CD14-positive monocyte (primary cell): ENCODE results near the gene GCNT1. TPM values are rescaled to one million over a fixed set of nuclear protein-coding genes. Genes with fewer than 3 reads are reported as not detected.

Source experiments
- DNase-seq, 3 donors: peaks; one replicate each; pipeline ENCODE4 v3.0.0-alpha.2; 2011 to 2022
- H2AFZ ChIP-seq: 2 replicates; pipeline ENCODE4 v1.6.0; 2012; ENCODE audit warnings: mild to moderate bottlenecking, low read depth, low read length, inconsistent platforms; ENCODE audit not compliant: insufficient read depth, poor library complexity, severe bottlenecking
- H3K27ac ChIP-seq, 2 donors: 1 replicate in 1 of 2; 2 replicates in 1 of 2; pipeline ENCODE4 v1.5.1; 2012 to 2013; ENCODE audit warnings: low read length in 2 of 2, control low read depth in 1 of 2, inconsistent platforms in 1 of 2, low read depth in 1 of 2, mild to moderate bottlenecking in 1 of 2
- H3K27me3 ChIP-seq, 2 donors: one replicate each; pipeline versions ENCODE4 v1.6.0 to v1.6.1; 2011 to 2013; ENCODE audit warnings: low read length in 2 of 2; ENCODE audit not compliant: control insufficient read depth in 2 of 2, insufficient read depth in 2 of 2
- H3K36me3 ChIP-seq, 2 donors: replicated peaks in 1 of 2; 1 replicate in 1 of 2; 2 replicates in 1 of 2; pipeline versions ENCODE4 v1.5.1 to v1.6.1; 2012 to 2013; ENCODE audit warnings: low read length in 2 of 2, control low read depth in 1 of 2, inconsistent platforms in 1 of 2, mild to moderate bottlenecking in 1 of 2; ENCODE audit not compliant: insufficient read depth in 2 of 2, control insufficient read depth in 1 of 2
- H3K4me1 ChIP-seq, 2 donors: 1 replicate in 1 of 2; 2 replicates in 1 of 2; pipeline versions ENCODE4 v1.5.1 to v1.6.1; 2012 to 2013; ENCODE audit warnings: low read length in 2 of 2, control low read depth in 1 of 2, inconsistent platforms in 1 of 2, mild to moderate bottlenecking in 1 of 2, moderate library complexity in 1 of 2; ENCODE audit not compliant: insufficient read depth in 2 of 2, control insufficient read depth in 1 of 2
- H3K4me2 ChIP-seq: replicated peaks from 2 replicates; pipeline ENCODE3; 2012; ENCODE audit warnings: low read length, moderate library complexity, mild to moderate bottlenecking; ENCODE audit not compliant: poor library complexity, severe bottlenecking; ENCODE audit errors: extremely low read depth
- H3K4me3 ChIP-seq, 3 experiments: fragments of 200-600 bp in 1 of 3; sonication (generic) in 1 of 3; replicated peaks in 1 of 3; 1 replicate in 2 of 3; 2 replicates in 1 of 3; pipeline ENCODE4 v1.5.1; 2011 to 2013; ENCODE audit warnings: low read length in 3 of 3, mild to moderate bottlenecking in 3 of 3, control low read depth in 2 of 3, low read depth in 2 of 3, inconsistent platforms in 1 of 3, moderate library complexity in 1 of 3
- H3K79me2 ChIP-seq: 2 replicates; pipeline ENCODE4 v1.6.0; 2012; ENCODE audit warnings: mild to moderate bottlenecking, control low read depth, inconsistent platforms, low read length, moderate library complexity; ENCODE audit not compliant: insufficient read depth
- H3K9ac ChIP-seq: 2 replicates; pipeline ENCODE4 v1.6.0; 2017; ENCODE audit warnings: low read length, mild to moderate bottlenecking; ENCODE audit not compliant: insufficient read depth, poor library complexity, severe bottlenecking
- H3K9me3 ChIP-seq, 2 donors: replicated peaks in 1 of 2; 1 replicate in 1 of 2; 2 replicates in 1 of 2; pipeline versions ENCODE4 v1.5.1 to v1.6.1; 2012 to 2013; ENCODE audit warnings: low read length in 2 of 2, control low read depth in 1 of 2; ENCODE audit not compliant: control insufficient read depth in 1 of 2, insufficient read depth in 1 of 2
- H4K20me1 ChIP-seq: 2 replicates; pipeline ENCODE4 v1.6.0; 2012; ENCODE audit warnings: mild to moderate bottlenecking, low read length, control low read depth, moderate library complexity; ENCODE audit not compliant: insufficient read depth
- H3K27ac Mint-ChIP-seq, 7 donors: one replicate each; pipeline ENCODE4 v1.8.0; 2020; ENCODE audit warnings: mild to moderate bottlenecking in 7 of 7, mixed read lengths in 7 of 7, moderate library complexity in 6 of 7, inconsistent platforms in 2 of 7
- H3K27me3 Mint-ChIP-seq, 3 donors: one replicate each; pipeline ENCODE4 v1.8.0; 2021 to 2022; ENCODE audit warnings: low read depth in 3 of 3, mild to moderate bottlenecking in 3 of 3, mixed read lengths in 3 of 3, moderate library complexity in 3 of 3, inconsistent platforms in 1 of 3
- H3K36me3 Mint-ChIP-seq, 2 donors: one replicate each; pipeline ENCODE4 v1.8.0; 2020; ENCODE audit warnings: mixed read lengths in 2 of 2, inconsistent platforms in 1 of 2, mild to moderate bottlenecking in 1 of 2
- H3K4me1 Mint-ChIP-seq: one replicate; pipeline ENCODE4 v1.8.0; 2020; ENCODE audit warnings: mild to moderate bottlenecking, mixed read lengths
- H3K4me3 Mint-ChIP-seq, 2 donors: one replicate each; pipeline ENCODE4 v1.8.0; 2020; ENCODE audit warnings: mild to moderate bottlenecking in 2 of 2, mixed read lengths in 2 of 2, moderate library complexity in 1 of 2
- H3K9me3 Mint-ChIP-seq, 7 donors: one replicate each; pipeline ENCODE4 v1.8.0; 2020 to 2022; ENCODE audit warnings: mixed read lengths in 7 of 7, mild to moderate bottlenecking in 6 of 7, moderate library complexity in 6 of 7, inconsistent platforms in 2 of 7
- WGBS: methylation state at CpG from one replicate; pipeline ENCODE4 v1.1.5; 2013; ENCODE audit warnings: missing lambda C conversion rate; ENCODE audit not compliant: insufficient coverage; 5-methylcytosine and 5-hydroxymethylcytosine counted together
- intact Hi-C, 2 donors: fragments of 100-400 bp; cut with micrococcal nuclease; formaldehyde crosslinking; loops; one replicate each; pipeline versions ENCODE4 v1.15.0 to v1.15.1; 2023
- polyA plus RNA-seq, 3 donors: library from polyadenylated mRNA; depleted of rRNA in 1 of 3; unstranded in 2 of 3; stranded (reverse) in 1 of 3; fragments of 300-500 nt in 2 of 3; fragments of >200 nt in 1 of 3; fragmentation: Illumina TruSeq in 2 of 3; gene quantifications; 1 replicate in 2 of 3; 2 replicates in 1 of 3; pipeline ENCODE4 v1.2.3, GENCODE V29; 2012 to 2021
- TF ChIP-seq, protein P1 (sequence below): fragments of 200-600 bp; IDR thresholded peaks from one replicate; pipeline ENCODE4 v1.8.0; 2022; ENCODE audit warnings: antibody characterized with exemption, mild to moderate bottlenecking

Gene GCNT1
- polyA plus RNA-seq, 3 donors = 8.4 to 15.4 (median 9.3) TPM

DNA sequence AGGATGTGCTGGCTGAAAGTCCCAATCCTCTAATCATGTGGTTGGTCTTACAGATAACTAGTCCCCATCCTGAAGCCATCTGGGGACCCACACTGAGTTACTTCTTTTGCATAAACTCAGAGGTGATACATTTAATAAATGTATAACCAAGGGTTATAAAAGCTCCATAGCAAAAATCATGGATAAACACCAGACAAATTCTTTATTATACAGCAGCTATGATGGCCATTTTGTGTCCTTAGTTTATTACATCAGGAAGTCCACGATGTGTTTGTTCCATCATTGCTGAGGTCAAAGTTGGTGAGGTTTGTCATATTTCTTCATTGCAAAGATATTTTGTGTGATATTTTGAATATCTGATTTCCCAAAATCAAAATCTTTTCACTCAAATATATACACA is 80.2 kb downstream of the GCNT1 start:
- H2AFZ ChIP-seq = no peak overlapping the region
- no CpG with 5 or more reads among the region's 1 CpG for WGBS
- intact Hi-C loops = no loop called here
- Mint-ChIP-seq H3K36me3 (peaks cover 0 to 7% of the 10 kb centered on the region in 2 donors), H3K27ac (no peak overlapping the region), H3K4me1 (peaks cover 1% of the 10 kb centered on the region), H3K27me3 (no peaks in the 10 kb centered on the region), H3K4me3 (no peak overlapping the region), H3K9me3 (peaks cover 0 to 6% (median 4%) of the 10 kb centered on the region in 7 donors)
- H3K4me1 ChIP-seq = no peaks in the 10 kb centered on the region
- H3K79me2 ChIP-seq = no peaks in the 10 kb centered on the region
- no peaks in the 10 kb centered on the region for H3K9me3 ChIP-seq
- no peak overlapping the region for H3K4me3 ChIP-seq
- H3K9ac ChIP-seq = no peak overlapping the region
- H3K36me3 ChIP-seq = no peaks in the 10 kb centered on the region
- no peak overlapping the region for H3K27ac ChIP-seq
- no peak overlapping the region for H3K4me2 ChIP-seq
- no peaks in the 10 kb centered on the region for H3K27me3 ChIP-seq
- TF ChIP-seq, protein P1, sequence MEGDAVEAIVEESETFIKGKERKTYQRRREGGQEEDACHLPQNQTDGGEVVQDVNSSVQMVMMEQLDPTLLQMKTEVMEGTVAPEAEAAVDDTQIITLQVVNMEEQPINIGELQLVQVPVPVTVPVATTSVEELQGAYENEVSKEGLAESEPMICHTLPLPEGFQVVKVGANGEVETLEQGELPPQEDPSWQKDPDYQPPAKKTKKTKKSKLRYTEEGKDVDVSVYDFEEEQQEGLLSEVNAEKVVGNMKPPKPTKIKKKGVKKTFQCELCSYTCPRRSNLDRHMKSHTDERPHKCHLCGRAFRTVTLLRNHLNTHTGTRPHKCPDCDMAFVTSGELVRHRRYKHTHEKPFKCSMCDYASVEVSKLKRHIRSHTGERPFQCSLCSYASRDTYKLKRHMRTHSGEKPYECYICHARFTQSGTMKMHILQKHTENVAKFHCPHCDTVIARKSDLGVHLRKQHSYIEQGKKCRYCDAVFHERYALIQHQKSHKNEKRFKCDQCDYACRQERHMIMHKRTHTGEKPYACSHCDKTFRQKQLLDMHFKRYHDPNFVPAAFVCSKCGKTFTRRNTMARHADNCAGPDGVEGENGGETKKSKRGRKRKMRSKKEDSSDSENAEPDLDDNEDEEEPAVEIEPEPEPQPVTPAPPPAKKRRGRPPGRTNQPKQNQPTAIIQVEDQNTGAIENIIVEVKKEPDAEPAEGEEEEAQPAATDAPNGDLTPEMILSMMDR = no peak
- DNase-seq = no peak
- H4K20me1 ChIP-seq = no peaks in the 10 kb centered on the region

DNA sequence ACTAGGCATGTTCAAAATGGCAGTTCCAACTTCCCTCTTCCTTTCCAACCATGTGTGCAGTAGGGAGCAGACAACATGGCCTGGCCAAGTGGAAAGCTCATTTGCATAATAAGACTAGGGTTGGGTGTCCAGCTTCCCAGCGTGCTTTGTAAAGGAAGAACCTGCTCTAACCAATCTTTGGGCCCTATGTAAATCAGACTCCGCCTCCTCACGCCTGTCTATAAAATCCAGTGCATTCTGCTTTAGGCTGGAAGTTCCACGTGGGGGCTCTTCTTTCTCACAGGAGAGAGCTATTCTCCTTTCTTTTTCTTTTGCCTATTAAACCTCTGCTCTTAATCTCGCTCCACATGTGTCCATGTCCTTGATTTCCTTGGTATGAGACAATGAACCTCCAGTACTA is 83.4 kb downstream of the GCNT1 start:
- H3K36me3 Mint-ChIP-seq = peaks cover 0 to 5% of the 10 kb centered on the region in 2 donors
- H3K4me1 ChIP-seq = peaks cover 0 to 2% of the 10 kb centered on the region in 2 donors
- TF ChIP-seq, protein P1 = no peak
- H3K4me3 Mint-ChIP-seq = no peak overlapping the region
- H3K4me2 ChIP-seq = no peak overlapping the region
- no peaks in the 10 kb centered on the region for H3K36me3 ChIP-seq
- no peaks in the 10 kb centered on the region for H3K79me2 ChIP-seq
- no peak for DNase-seq
- H3K4me3 ChIP-seq = no peak overlapping the region
- H3K27ac Mint-ChIP-seq = no peak overlapping the region
- no peak overlapping the region for H3K27ac ChIP-seq
- no peaks in the 10 kb centered on the region for H3K9me3 ChIP-seq
- intact Hi-C loops = no loop called here
- no peak overlapping the region for H2AFZ ChIP-seq
- WGBS = 96% methylated on average over 4 of the region's 5 CpGs
- H3K9ac ChIP-seq = no peak overlapping the region
- peaks cover 6% of the 10 kb centered on the region for H3K4me1 Mint-ChIP-seq
- no peaks in the 10 kb centered on the region for H3K27me3 Mint-ChIP-seq
- H3K9me3 Mint-ChIP-seq = peaks cover 0 to 9% (median 4%) of the 10 kb centered on the region in 7 donors
- H4K20me1 ChIP-seq = no peaks in the 10 kb centered on the region
- no peaks in the 10 kb centered on the region for H3K27me3 ChIP-seq
